ENCODE measurements around the gene ZNF512.

DNA sequence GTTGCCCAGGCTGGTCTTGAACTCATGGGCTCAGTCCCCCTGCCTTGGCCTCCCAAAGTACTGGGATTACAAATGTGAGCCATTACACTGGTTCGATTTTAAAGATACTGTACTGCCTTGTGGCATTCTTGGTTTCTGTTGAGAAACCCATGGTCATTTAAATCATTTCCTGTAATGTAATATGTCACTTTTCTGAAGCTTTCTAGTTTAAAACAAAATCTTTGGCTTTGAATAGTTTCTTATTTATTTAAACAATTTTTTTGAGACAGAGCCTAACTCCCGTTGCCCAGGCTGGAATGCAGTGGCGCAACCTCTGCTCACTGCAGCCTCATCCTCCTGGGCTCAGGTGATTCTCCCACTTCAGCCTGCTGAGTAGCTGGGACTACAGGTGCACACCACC is 8.9 kb downstream of the ZNF512 start:
- TF ChIP-seq POLR2A (IDR thresholded peaks at IDR 0.05; ENCODE audit: low read length) (no peak), GATA1 (IDR thresholded peaks at IDR 0.05; ENCODE audit: low read depth, low read length) (no peak)

Data from erythroblast (primary cell).